ENCODE data around the gene EIF4G3.
A peak's percentile ranks its signal among the peaks of the same experiment; 100 is the strongest.

EIF4G3 gene

GRCh38 chr1:20981915-20982314 is 194.8 kb downstream of the EIF4G3 start:
- Histone ChIP-seq H3K9me3 (ENCODE audit: low read length) (no peaks in the 10 kb centered on the region), H3K9ac (ENCODE audit: low read length) (no peak overlapping the region), H2AFZ (ENCODE audit: low read length) (no peak overlapping the region), H3K27ac (ENCODE audit: low read depth, low read length, poor library complexity, severe bottlenecking) (no peak overlapping the region), H3K4me1 (ENCODE audit: insufficient read depth, low read length, severe bottlenecking) (no peaks in the 10 kb centered on the region), H3K9me2 (ENCODE audit: low read depth, low read length) (no peaks in the 10 kb centered on the region), H3K4me2 (ENCODE audit: low read length) (no peak overlapping the region), H3K36me3 (ENCODE audit: insufficient read depth, low read length) (peaks cover 22% of the 10 kb centered on the region; the same call in 1 of the 2 replicates), H3K4me3 (ENCODE audit: low read depth, low read length, poor library complexity, severe bottlenecking) (no peak overlapping the region), H3K79me2 (ENCODE audit: insufficient read depth, low read length) (no peaks in the 10 kb centered on the region), H3K27me3 (ENCODE audit: insufficient read depth, low read length) (no peaks in the 10 kb centered on the region), H3F3A (ENCODE audit: insufficient read depth, low read length) (no peaks in the 10 kb centered on the region), H4K20me1 (ENCODE audit: insufficient read depth, low read length) (no peaks in the 10 kb centered on the region)
- TF ChIP-seq EZH2 (IDR thresholded peaks at IDR 0.05; ENCODE audit: borderline replicate concordance, low read length): no peak
- TF ChIP-seq CTCF (IDR thresholded peaks at IDR 0.05; ENCODE audit: low read length): peak; percentile 44; the same call in 1 of the 2 replicates

GRCh38 chr1:20980051-20980450 is 196.6 kb downstream of the EIF4G3 start:
- Histone ChIP-seq H3K79me2 (ENCODE audit: insufficient read depth, low read length) (no peaks in the 10 kb centered on the region), H3K36me3 (ENCODE audit: insufficient read depth, low read length) (peaks cover 22% of the 10 kb centered on the region; the same call in 1 of the 2 replicates), H3K27me3 (ENCODE audit: insufficient read depth, low read length) (no peaks in the 10 kb centered on the region), H3F3A (ENCODE audit: insufficient read depth, low read length) (no peaks in the 10 kb centered on the region), H3K4me2 (ENCODE audit: low read length) (no peak overlapping the region), H3K4me3 (ENCODE audit: low read depth, low read length, poor library complexity, severe bottlenecking) (no peak overlapping the region), H3K27ac (ENCODE audit: low read depth, low read length, poor library complexity, severe bottlenecking) (no peak overlapping the region), H3K9me2 (ENCODE audit: low read depth, low read length) (no peaks in the 10 kb centered on the region), H3K4me1 (ENCODE audit: insufficient read depth, low read length, severe bottlenecking) (no peaks in the 10 kb centered on the region), H4K20me1 (ENCODE audit: insufficient read depth, low read length) (no peaks in the 10 kb centered on the region), H2AFZ (ENCODE audit: low read length) (no peak overlapping the region), H3K9me3 (ENCODE audit: low read length) (no peaks in the 10 kb centered on the region), H3K9ac (ENCODE audit: low read length) (no peak overlapping the region)
- no peak for TF ChIP-seq EZH2 (IDR thresholded peaks at IDR 0.05; ENCODE audit: borderline replicate concordance, low read length)
- no peak for TF ChIP-seq CTCF (IDR thresholded peaks at IDR 0.05; ENCODE audit: low read length)

- no peaks in the 10 kb centered on the region for H3F3A ChIP-seq (ENCODE audit: insufficient read depth, low read length)
- H3K79me2 ChIP-seq (ENCODE audit: insufficient read depth, low read length): no peaks in the 10 kb centered on the region
- no peak overlapping the region for H2AFZ ChIP-seq (ENCODE audit: low read length)
- H3K4me1 ChIP-seq (ENCODE audit: insufficient read depth, low read length, severe bottlenecking): no peaks in the 10 kb centered on the region
- no peak for TF ChIP-seq EZH2 (IDR thresholded peaks at IDR 0.05; ENCODE audit: borderline replicate concordance, low read length)
- no peak for TF ChIP-seq CTCF (IDR thresholded peaks at IDR 0.05; ENCODE audit: low read length)
- H3K9me3 ChIP-seq (ENCODE audit: low read length): no peaks in the 10 kb centered on the region
- H3K27ac ChIP-seq (ENCODE audit: low read depth, low read length, poor library complexity, severe bottlenecking): no peak overlapping the region
- no peak overlapping the region for H3K4me3 ChIP-seq (ENCODE audit: low read depth, low read length, poor library complexity, severe bottlenecking)
- H3K4me2 ChIP-seq (ENCODE audit: low read length): no peak overlapping the region
- no peaks in the 10 kb centered on the region for H3K9me2 ChIP-seq (ENCODE audit: low read depth, low read length)
- H3K27me3 ChIP-seq (ENCODE audit: insufficient read depth, low read length): no peaks in the 10 kb centered on the region
- peaks cover 24% of the 10 kb centered on the region; the same call in 1 of the 2 replicates for H3K36me3 ChIP-seq (ENCODE audit: insufficient read depth, low read length)
- H3K9ac ChIP-seq (ENCODE audit: low read length): no peak overlapping the region
- H4K20me1 ChIP-seq (ENCODE audit: insufficient read depth, low read length): no peaks in the 10 kb centered on the region
Observed at GRCh38 chr1:20978413-20978812, 198.3 kb downstream of the EIF4G3 start.

Data from OCI-LY1 (cell line).